ENCODE measurements around the gene GINS3.

DNA sequence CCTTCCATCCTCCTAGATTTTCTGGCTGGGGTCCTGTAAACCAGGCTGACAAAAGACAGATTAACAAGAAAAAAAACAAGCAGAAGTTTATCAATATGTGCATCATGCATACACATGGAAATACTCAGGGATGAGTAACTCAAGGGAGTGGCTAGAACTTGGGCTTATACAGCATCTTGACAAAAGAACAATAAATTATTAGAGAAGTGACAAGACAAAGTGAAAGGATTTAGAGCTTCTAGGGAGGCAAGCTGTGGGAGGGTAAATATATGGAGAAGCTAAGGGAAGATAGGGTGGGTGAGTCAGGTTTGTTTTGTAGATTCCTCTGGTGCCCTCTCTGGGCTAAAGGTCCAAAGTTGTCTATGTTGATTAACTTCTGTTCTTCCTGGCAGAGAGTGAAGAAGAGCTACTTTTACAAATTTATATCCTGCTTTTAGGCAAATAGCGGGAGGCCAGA is 59.7 kb downstream of the GINS3 start:
- TF ChIP-seq, protein P1, sequence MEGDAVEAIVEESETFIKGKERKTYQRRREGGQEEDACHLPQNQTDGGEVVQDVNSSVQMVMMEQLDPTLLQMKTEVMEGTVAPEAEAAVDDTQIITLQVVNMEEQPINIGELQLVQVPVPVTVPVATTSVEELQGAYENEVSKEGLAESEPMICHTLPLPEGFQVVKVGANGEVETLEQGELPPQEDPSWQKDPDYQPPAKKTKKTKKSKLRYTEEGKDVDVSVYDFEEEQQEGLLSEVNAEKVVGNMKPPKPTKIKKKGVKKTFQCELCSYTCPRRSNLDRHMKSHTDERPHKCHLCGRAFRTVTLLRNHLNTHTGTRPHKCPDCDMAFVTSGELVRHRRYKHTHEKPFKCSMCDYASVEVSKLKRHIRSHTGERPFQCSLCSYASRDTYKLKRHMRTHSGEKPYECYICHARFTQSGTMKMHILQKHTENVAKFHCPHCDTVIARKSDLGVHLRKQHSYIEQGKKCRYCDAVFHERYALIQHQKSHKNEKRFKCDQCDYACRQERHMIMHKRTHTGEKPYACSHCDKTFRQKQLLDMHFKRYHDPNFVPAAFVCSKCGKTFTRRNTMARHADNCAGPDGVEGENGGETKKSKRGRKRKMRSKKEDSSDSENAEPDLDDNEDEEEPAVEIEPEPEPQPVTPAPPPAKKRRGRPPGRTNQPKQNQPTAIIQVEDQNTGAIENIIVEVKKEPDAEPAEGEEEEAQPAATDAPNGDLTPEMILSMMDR (IDR thresholded peaks at IDR 0.05): no peak
- no peak for TF ChIP-seq POLR2A (IDR thresholded peaks at IDR 0.05)
- no peak for TF ChIP-seq POLR2AphosphoS5 (IDR thresholded peaks at IDR 0.05)
- TF ChIP-seq EP300 (IDR thresholded peaks at IDR 0.05): no peak

Measured in suprapubic skin (tissue), 4 donors.